AML-193 (cell line): ENCODE results near the gene NELL1.
"Not testable (repeated sequence)": the region's sequence is repeated elsewhere in the genome, so short reads cannot be mapped to it uniquely, and the experiment has no call there.

Experiments used
- DNase-seq, 2 experiments: peaks; one replicate each; lab custom pipeline; 2025; lab: John Stamatoyannopoulos, UW

The NELL1 gene

GRCh38 chr11:21109341-21109740 is 440.0 kb downstream of the NELL1 start:
- no peak for DNase-seq

- DNase-seq = no peak
Observed at GRCh38 chr11:21110415-21110814, 441.0 kb downstream of the NELL1 start.

- DNase-seq = no peak
Observed at GRCh38 chr11:21113876-21114275, 444.5 kb downstream of the NELL1 start.

GRCh38 chr11:21116009-21116408 is 446.6 kb downstream of the NELL1 start:
- no peak for DNase-seq

- DNase-seq = no peak
Observed at GRCh38 chr11:21119411-21119810, 450.0 kb downstream of the NELL1 start.

GRCh38 chr11:21121991-21122390 is 452.6 kb downstream of the NELL1 start:
- DNase-seq = no peak

GRCh38 chr11:21122523-21122922 is 453.1 kb downstream of the NELL1 start:
- no peak for DNase-seq

- DNase-seq = no peak
Observed at GRCh38 chr11:21132146-21132720, 462.8 kb downstream of the NELL1 start.

- DNase-seq = no peak
Observed at GRCh38 chr11:21133244-21133643, 463.9 kb downstream of the NELL1 start.

- DNase-seq = no peak
Observed at GRCh38 chr11:21133722-21134121, 464.3 kb downstream of the NELL1 start.

- DNase-seq = no peak
Observed at GRCh38 chr11:21137803-21138202, 468.4 kb downstream of the NELL1 start.

- not testable (repeated sequence) for DNase-seq
Observed at GRCh38 chr11:21141557-21141956, 472.2 kb downstream of the NELL1 start.

GRCh38 chr11:21142007-21142406 is 472.6 kb downstream of the NELL1 start:
- peak in 1 of 2 experiments; percentile 1 for DNase-seq

GRCh38 chr11:21144531-21144930 is 475.1 kb downstream of the NELL1 start:
- DNase-seq = no peak

GRCh38 chr11:21148376-21148775 is 479.0 kb downstream of the NELL1 start:
- no peak for DNase-seq

GRCh38 chr11:21160140-21160539 is 490.8 kb downstream of the NELL1 start:
- no peak for DNase-seq

- DNase-seq = no peak
Observed at GRCh38 chr11:21169639-21170038, 500.3 kb downstream of the NELL1 start.

GRCh38 chr11:21173476-21173875 is 504.1 kb downstream of the NELL1 start:
- DNase-seq = no peak

GRCh38 chr11:21174781-21175180 is 505.4 kb downstream of the NELL1 start:
- DNase-seq = no peak

- no peak for DNase-seq
Observed at GRCh38 chr11:21177379-21177778, 508.0 kb downstream of the NELL1 start.

- no peak for DNase-seq
Observed at GRCh38 chr11:21179770-21180169, 510.4 kb downstream of the NELL1 start.

- no peak for DNase-seq
Observed at GRCh38 chr11:21180182-21180581, 510.8 kb downstream of the NELL1 start.

GRCh38 chr11:21185959-21186358 is 516.6 kb downstream of the NELL1 start:
- DNase-seq = no peak

GRCh38 chr11:21190181-21190580 is 520.8 kb downstream of the NELL1 start:
- no peak for DNase-seq

GRCh38 chr11:21195995-21196394 is 526.6 kb downstream of the NELL1 start:
- no peak for DNase-seq
